MM.1S (cell line): ENCODE data around the gene ABCC1.

Experiments used
- CTCF ChIP-seq: fragments of 300-600 bp; sonication (generic); IDR thresholded peaks from 2 replicates; pipeline ENCODE4 v1.5.1; 2016; ENCODE audit warnings: antibody characterized with exemption, low read length, mixed read lengths
- EZH2 ChIP-seq: fragments of 300-600 bp; sonication (generic); optimal IDR thresholded peaks from 2 replicates; pipeline ENCODE3; 2017; ENCODE audit warnings: low read depth, mild to moderate bottlenecking, antibody characterized with exemption, low read length, mixed read lengths
- EZH2phosphoT487 ChIP-seq: fragments of 300-600 bp; sonication (generic); IDR thresholded peaks from 2 replicates; pipeline ENCODE4 v1.6.1; 2018; ENCODE audit warnings: antibody characterized with exemption, low read length

GRCh38 chr16:16030449-16030848 lies 81.0 kb downstream of the ABCC1 start:
- TF ChIP-seq CTCF: no peak
- no peak for TF ChIP-seq EZH2
- no peak for TF ChIP-seq EZH2phosphoT487
